RWPE2 (cell line): Measurements from ENCODE around the gene SSH2.

Experiments used
- ATAC-seq: fragments of 200-7000 bp; cut with Tn5 transposase; 3 replicates; pipeline ENCODE4 v1.9.1; 2021; ENCODE audit warnings: low read depth
- DNase-seq: peaks from one replicate; pipeline ENCODE4 v3.0.0-alpha.2; 2020; ENCODE audit warnings: low spot score
- H3K27ac ChIP-seq: fragments of 450-650 bp; 2 replicates; pipeline ENCODE4 v1.5.1; 2017; ENCODE audit warnings: mild to moderate bottlenecking; ENCODE audit not compliant: poor library complexity, severe bottlenecking
- H3K27me3 ChIP-seq: fragments of 250-450 bp; sonication (Bioruptor Pico); 2 replicates; pipeline ENCODE4 v1.5.1; 2021; ENCODE audit warnings: mild to moderate bottlenecking, moderate library complexity; ENCODE audit not compliant: insufficient read depth, poor library complexity, severe bottlenecking
- H3K36me3 ChIP-seq: fragments of 250-450 bp; sonication (Bioruptor Pico); 2 replicates; pipeline ENCODE4 v1.5.1; 2020; ENCODE audit warnings: low read depth, mild to moderate bottlenecking, moderate library complexity
- H3K4me1 ChIP-seq: fragments of 250-450 bp; sonication (Bioruptor Pico); 2 replicates; pipeline ENCODE4 v1.5.1; 2021; ENCODE audit warnings: mild to moderate bottlenecking, moderate library complexity; ENCODE audit not compliant: insufficient read depth, poor library complexity, severe bottlenecking
- H3K4me3 ChIP-seq: fragments of 250-450 bp; sonication (Bioruptor Pico); 2 replicates; pipeline ENCODE4 v1.5.1; 2021; ENCODE audit warnings: mild to moderate bottlenecking, moderate library complexity; ENCODE audit not compliant: severe bottlenecking
- H3K9me3 ChIP-seq: fragments of 250-450 bp; sonication (Bioruptor Pico); 2 replicates; pipeline ENCODE4 v1.5.1; 2021; ENCODE audit warnings: mild to moderate bottlenecking, moderate library complexity; ENCODE audit not compliant: severe bottlenecking
- CTCF ChIP-seq: fragments of 450-650 bp; IDR thresholded peaks from one replicate; pipeline ENCODE4 v1.5.1; 2017; ENCODE audit warnings: mild to moderate bottlenecking, moderate library complexity; ENCODE audit not compliant: poor library complexity, severe bottlenecking

The SSH2 gene

GRCh38 chr17:29766796-29767327 is 163.2 kb downstream of the SSH2 start:
- H3K27ac ChIP-seq = no peak overlapping the region
- H3K4me3 ChIP-seq = no peak overlapping the region
- DNase-seq = no peak
- no peaks in the 10 kb centered on the region for H3K4me1 ChIP-seq
- TF ChIP-seq CTCF = no peak
- no peaks in the 10 kb centered on the region for H3K27me3 ChIP-seq
- peaks cover 2% of the 10 kb centered on the region for H3K9me3 ChIP-seq
- ATAC-seq = no peak
- H3K36me3 ChIP-seq = no peaks in the 10 kb centered on the region

GRCh38 chr17:29764748-29765147 is 165.3 kb downstream of the SSH2 start:
- ATAC-seq (no peak), DNase-seq (no peak)
- Histone ChIP-seq H3K9me3 (peaks cover 2% of the 10 kb centered on the region), H3K4me1 (peaks cover 6% of the 10 kb centered on the region), H3K36me3 (no peaks in the 10 kb centered on the region), H3K27ac (no peak overlapping the region), H3K27me3 (no peaks in the 10 kb centered on the region), H3K4me3 (no peak overlapping the region)
- TF ChIP-seq CTCF = no peak

- Histone ChIP-seq H3K4me3 (no peak overlapping the region), H3K27ac (no peak overlapping the region)
- no peak for ATAC-seq
These were observed 165.8 kb downstream of the SSH2 start for GRCh38 chr17:29764217-29764616.

GRCh38 chr17:29763273-29763672 is 166.8 kb downstream of the SSH2 start:
- TF ChIP-seq CTCF = no peak
- no peaks in the 10 kb centered on the region for H3K9me3 ChIP-seq
- no peak overlapping the region for H3K27ac ChIP-seq
- peaks cover 9% of the 10 kb centered on the region for H3K4me1 ChIP-seq
- no peaks in the 10 kb centered on the region for H3K36me3 ChIP-seq
- no peak overlapping the region for H3K4me3 ChIP-seq
- no peaks in the 10 kb centered on the region for H3K27me3 ChIP-seq
- DNase-seq = no peak
- ATAC-seq = no peak

More at GRCh38 chr17:29764217-29764616, 165.8 kb downstream of the SSH2 start:
- no peak for TF ChIP-seq CTCF
- no peaks in the 10 kb centered on the region for H3K36me3 ChIP-seq
- peaks cover 9% of the 10 kb centered on the region for H3K4me1 ChIP-seq
- DNase-seq = no peak
- H3K9me3 ChIP-seq = peaks cover 2% of the 10 kb centered on the region
- no peaks in the 10 kb centered on the region for H3K27me3 ChIP-seq

GRCh38 chr17:29761040-29761761 is 168.8 kb downstream of the SSH2 start:
- Histone ChIP-seq H3K27me3 (no peaks in the 10 kb centered on the region), H3K4me1 (peaks cover 9% of the 10 kb centered on the region), H3K27ac (peak overlapping the region; percentile 41), H3K4me3 (peak overlapping the region; percentile 59), H3K9me3 (no peaks in the 10 kb centered on the region), H3K36me3 (no peaks in the 10 kb centered on the region)
- DNase-seq (peak; percentile 85), ATAC-seq (peak; percentile 94)
- no peak for TF ChIP-seq CTCF
